Measurements from ENCODE around the gene VAT1. TPM values are rescaled to one million over a fixed set of nuclear protein-coding genes. Genes with fewer than 3 reads are reported as not detected.

Gene VAT1
- total RNA-seq, 4 donors from 2014 or later: 203 to 246 (median 228) TPM

DNA sequence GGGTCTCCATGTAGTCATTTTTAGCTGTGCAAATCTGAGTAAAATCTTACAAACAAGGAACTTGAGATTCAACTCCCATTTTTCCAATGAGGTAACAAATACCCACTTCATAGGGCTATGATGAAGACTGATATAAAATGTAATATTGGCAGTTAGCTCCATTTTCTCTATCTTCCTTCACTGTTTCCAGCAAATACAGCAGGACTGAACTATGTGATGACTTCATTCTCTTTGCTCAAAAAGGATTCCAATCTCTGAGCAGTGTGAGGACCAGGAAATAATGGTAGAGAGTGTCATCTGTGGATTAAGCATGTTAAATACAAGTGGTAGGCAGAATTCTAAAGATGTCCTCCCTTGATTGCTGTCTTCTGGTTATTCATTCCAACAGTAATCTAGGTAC is 21.1 kb upstream of the VAT1 start:
- Histone ChIP-seq H3K9me3 (no peaks in the 10 kb centered on the region), H3K27ac (no peak overlapping the region), H3K4me1 (no peaks in the 10 kb centered on the region), H3K36me3 (peaks cover 0 to 8% (median 0%) of the 10 kb centered on the region in 3 donors), H3K27me3 (no peaks in the 10 kb centered on the region), H3K4me3 (no peak overlapping the region)
- DNase-seq (ENCODE audit: low spot score in 2 of 2): no peak
- TF ChIP-seq EP300 (IDR thresholded peaks at IDR 0.05) (no peak), POLR2A (IDR thresholded peaks at IDR 0.05) (no peak)
- TF ChIP-seq, protein P1, sequence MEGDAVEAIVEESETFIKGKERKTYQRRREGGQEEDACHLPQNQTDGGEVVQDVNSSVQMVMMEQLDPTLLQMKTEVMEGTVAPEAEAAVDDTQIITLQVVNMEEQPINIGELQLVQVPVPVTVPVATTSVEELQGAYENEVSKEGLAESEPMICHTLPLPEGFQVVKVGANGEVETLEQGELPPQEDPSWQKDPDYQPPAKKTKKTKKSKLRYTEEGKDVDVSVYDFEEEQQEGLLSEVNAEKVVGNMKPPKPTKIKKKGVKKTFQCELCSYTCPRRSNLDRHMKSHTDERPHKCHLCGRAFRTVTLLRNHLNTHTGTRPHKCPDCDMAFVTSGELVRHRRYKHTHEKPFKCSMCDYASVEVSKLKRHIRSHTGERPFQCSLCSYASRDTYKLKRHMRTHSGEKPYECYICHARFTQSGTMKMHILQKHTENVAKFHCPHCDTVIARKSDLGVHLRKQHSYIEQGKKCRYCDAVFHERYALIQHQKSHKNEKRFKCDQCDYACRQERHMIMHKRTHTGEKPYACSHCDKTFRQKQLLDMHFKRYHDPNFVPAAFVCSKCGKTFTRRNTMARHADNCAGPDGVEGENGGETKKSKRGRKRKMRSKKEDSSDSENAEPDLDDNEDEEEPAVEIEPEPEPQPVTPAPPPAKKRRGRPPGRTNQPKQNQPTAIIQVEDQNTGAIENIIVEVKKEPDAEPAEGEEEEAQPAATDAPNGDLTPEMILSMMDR (IDR thresholded peaks at IDR 0.05): no peak

DNA sequence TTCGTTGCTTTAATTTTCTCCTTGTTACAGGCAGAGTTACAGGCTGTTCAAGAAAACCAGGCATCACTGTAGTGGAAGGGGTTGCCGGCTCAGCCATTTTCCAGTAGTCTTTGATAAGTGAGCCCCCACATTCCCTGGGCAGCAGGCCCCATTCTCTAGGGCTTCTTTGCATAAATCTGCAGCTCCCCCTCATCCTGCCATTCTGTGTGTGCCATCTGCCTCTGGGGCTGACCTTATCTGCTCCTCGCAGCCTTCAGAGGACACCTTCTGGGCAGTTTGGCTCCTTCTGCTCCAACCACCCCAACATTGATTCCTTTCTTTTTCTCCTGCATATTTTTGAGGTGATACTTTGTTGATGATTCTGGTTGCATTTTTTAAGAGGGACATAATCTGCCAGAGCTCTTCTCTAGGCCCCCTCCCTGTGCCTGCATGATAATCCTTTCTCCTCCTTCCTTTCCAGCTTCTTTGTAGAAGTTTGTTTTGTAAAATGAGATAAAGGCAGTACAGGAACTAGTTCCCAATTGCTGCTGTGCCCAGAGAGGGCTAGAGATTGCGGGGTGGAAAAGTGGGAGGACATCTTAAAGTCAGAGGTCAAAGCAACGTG is 19.9 kb upstream of the VAT1 start:
- no peak overlapping the region for H3K4me3 ChIP-seq
- peaks cover 0 to 8% (median 0%) of the 10 kb centered on the region in 3 donors for H3K36me3 ChIP-seq
- H3K4me1 ChIP-seq: no peaks in the 10 kb centered on the region
- H3K27me3 ChIP-seq: no peaks in the 10 kb centered on the region
- TF ChIP-seq EP300 (IDR thresholded peaks at IDR 0.05): no peak
- no peak overlapping the region for H3K27ac ChIP-seq
- DNase-seq (ENCODE audit: low spot score in 2 of 2): no peak
- WGBS, 2 donors: 66 to 68% methylated on average over 5 of the region's 5 CpGs
- no peaks in the 10 kb centered on the region for H3K9me3 ChIP-seq

DNA sequence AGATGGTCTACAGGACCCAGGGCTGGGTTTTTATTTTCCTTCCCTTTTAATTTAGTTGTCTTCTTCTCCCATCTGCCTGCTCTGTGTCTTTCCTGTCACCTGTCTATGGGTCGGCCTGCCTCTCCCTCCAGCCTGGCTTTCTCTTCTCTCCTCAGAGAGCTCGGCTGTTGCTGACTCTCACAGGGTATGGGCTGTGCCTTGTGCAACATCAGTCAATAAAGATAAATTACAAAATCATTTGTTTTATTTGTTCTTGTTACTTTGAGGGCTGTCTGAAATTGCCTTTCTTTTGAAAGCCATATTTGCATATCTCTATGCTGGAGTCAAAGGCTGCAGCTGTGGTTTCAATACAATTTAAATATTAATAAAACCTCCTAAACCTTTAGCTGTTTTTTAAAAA is 18.5 kb upstream of the VAT1 start:
- 83 to 87% methylated on average over 2 of the region's 2 CpGs for WGBS, 2 donors
- Histone ChIP-seq H3K9me3 (no peaks in the 10 kb centered on the region), H3K27me3 (no peaks in the 10 kb centered on the region), H3K4me1 (peaks cover 0 to 4% (median 0%) of the 10 kb centered on the region in 4 donors), H3K4me3 (no peak overlapping the region), H3K27ac (no peak overlapping the region), H3K36me3 (peaks cover 0 to 8% (median 0%) of the 10 kb centered on the region in 3 donors)
- TF ChIP-seq POLR2A (IDR thresholded peaks at IDR 0.05) (no peak), EP300 (IDR thresholded peaks at IDR 0.05) (no peak)
- TF ChIP-seq, protein P1 (IDR thresholded peaks at IDR 0.05): no peak
- DNase-seq (ENCODE audit: low spot score in 2 of 2): no peak

DNA sequence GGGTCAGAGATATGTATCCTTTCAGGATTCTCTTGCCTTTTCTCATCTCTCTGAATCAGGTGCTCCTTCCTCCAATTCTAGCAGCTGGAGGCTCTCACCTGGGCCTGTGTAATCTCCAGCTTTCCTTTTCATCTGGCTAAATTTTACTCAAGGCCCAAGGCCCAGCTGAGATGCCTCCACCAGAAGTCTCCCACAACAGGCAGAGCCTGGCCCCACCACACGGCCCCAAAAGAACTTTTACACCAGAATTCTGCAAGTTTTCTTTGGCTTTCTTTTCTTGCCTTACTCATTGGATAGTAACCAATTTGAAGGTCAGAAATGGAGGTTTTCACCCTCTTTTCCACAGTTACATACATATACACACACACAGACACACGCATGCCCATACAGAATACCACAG is 17.5 kb upstream of the VAT1 start:
- DNase-seq (ENCODE audit: low spot score in 2 of 2): no peak
- 91% methylated on average over 2 of the region's 2 CpGs for WGBS, 2 donors
- Histone ChIP-seq H3K9me3 (no peaks in the 10 kb centered on the region), H3K4me3 (no peak overlapping the region), H3K36me3 (no peaks in the 10 kb centered on the region), H3K27me3 (no peaks in the 10 kb centered on the region), H3K4me1 (peaks cover 0 to 6% (median 0%) of the 10 kb centered on the region in 4 donors), H3K27ac (no peak overlapping the region)
- no peak for TF ChIP-seq POLR2A (IDR thresholded peaks at IDR 0.05)
- TF ChIP-seq, protein P1 (IDR thresholded peaks at IDR 0.05): no peak

DNA sequence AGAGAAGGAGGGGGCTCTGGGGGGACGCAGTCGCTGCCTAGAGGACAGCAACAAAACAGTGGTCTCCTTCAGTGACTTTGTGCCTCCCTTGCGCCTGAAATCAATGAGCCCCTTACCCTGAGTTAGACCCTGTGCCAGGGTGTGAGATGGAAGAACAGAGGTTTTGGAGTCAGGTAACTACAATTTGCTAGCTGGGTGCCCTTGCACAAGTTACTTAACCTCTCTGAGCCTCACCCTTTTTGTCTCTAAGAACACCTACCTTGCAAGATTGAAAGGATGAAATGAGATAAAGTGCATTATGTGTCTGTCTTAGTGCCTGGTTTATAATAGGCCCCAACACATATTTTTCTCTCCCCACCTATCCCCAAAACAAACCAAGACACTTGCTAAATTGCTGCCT is 12.7 kb upstream of the VAT1 start:
- Histone ChIP-seq H3K36me3 (no peaks in the 10 kb centered on the region), H3K9me3 (no peaks in the 10 kb centered on the region), H3K27me3 (no peaks in the 10 kb centered on the region), H3K27ac (no peak overlapping the region), H3K4me3 (no peak overlapping the region), H3K4me1 (peaks cover 0 to 10% (median 0%) of the 10 kb centered on the region in 4 donors)
- DNase-seq (ENCODE audit: low spot score in 2 of 2): no peak
- WGBS, 2 donors: 58 to 61% methylated on average over 3 of the region's 3 CpGs
- TF ChIP-seq, protein P1 (IDR thresholded peaks at IDR 0.05): no peak
- TF ChIP-seq EP300 (IDR thresholded peaks at IDR 0.05): no peak
- TF ChIP-seq POLR2A (IDR thresholded peaks at IDR 0.05): no peak

Data from tibial nerve (tissue), 4 donors.